Heart left ventricle (tissue), 16 donors: ENCODE measurements around the gene MCC. TPM values are rescaled to one million over a fixed set of nuclear protein-coding genes. Genes with fewer than 3 reads are reported as not detected.

Experiments used
- ATAC-seq, 4 donors: fragments of 200-7000 bp; cut with Tn5 transposase; one replicate each; pipeline ENCODE4 v1.9.1; 2020 to 2022; ENCODE audit warnings: moderate library complexity in 4 of 4, mild to moderate bottlenecking in 3 of 4, moderate number of reproducible peaks in 1 of 4
- DNase-seq, 5 donors: peaks; one replicate each; pipeline ENCODE4 v3.0.0-alpha.2; 2020
- H3K27ac ChIP-seq, 12 donors: fragments of 200-600 bp; sonication (generic) in 4 of 12; one replicate each; pipeline versions ENCODE4 v1.5.0 to v1.8.0; 2016 to 2022; ENCODE audit warnings: mild to moderate bottlenecking in 2 of 12
- H3K27me3 ChIP-seq, 9 donors: fragments of 200-600 bp; sonication (generic) in 2 of 9; one replicate each; pipeline versions ENCODE4 v1.5.1 to v1.8.0; 2016 to 2022; ENCODE audit warnings: mild to moderate bottlenecking in 3 of 9
- H3K36me3 ChIP-seq, 9 donors: fragments of 200-600 bp; sonication (generic) in 2 of 9; one replicate each; pipeline versions ENCODE4 v1.5.0 to v1.8.0; 2018 to 2022; ENCODE audit warnings: mild to moderate bottlenecking in 2 of 9
- H3K4me1 ChIP-seq, 12 donors: fragments of 200-600 bp; sonication (generic) in 4 of 12; one replicate each; pipeline versions ENCODE4 v1.5.0 to v1.8.0; 2016 to 2022; ENCODE audit warnings: mild to moderate bottlenecking in 3 of 12
- H3K4me3 ChIP-seq, 12 donors: fragments of 200-600 bp; sonication (generic) in 4 of 12; one replicate each; pipeline versions ENCODE4 v1.5.0 to v1.8.0; 2017 to 2022; ENCODE audit warnings: mild to moderate bottlenecking in 9 of 12, moderate library complexity in 4 of 12
- H3K9me3 ChIP-seq, 12 donors: fragments of 200-600 bp; sonication (generic) in 4 of 12; one replicate each; pipeline versions ENCODE4 v1.5.0 to v1.8.0; 2016 to 2022; ENCODE audit warnings: mild to moderate bottlenecking in 1 of 12
- POLR2A ChIP-seq, 2 donors: fragments of 450-650 bp; IDR thresholded peaks; one replicate each; pipeline ENCODE4 v1.6.1; 2017; ENCODE audit warnings: antibody characterized with exemption in 2 of 2, mild to moderate bottlenecking in 2 of 2, moderate library complexity in 2 of 2
- WGBS, 4 donors: extraction: QIAGEN DNeasy Blood & Tissue Kit in 2 of 4; methylation state at CpG; one replicate each; pipeline versions ENCODE4 v1.1.5 to v1.1.7; 2013 to 2018; 5-methylcytosine and 5-hydroxymethylcytosine counted together
- intact Hi-C, 10 donors: fragments of 100-400 bp; cut with DNase I; formaldehyde crosslinking; loops; one replicate each; pipeline versions ENCODE4 v1.11.1 to v1.14.2; 2022
- polyA plus RNA-seq, 2 donors: library from polyadenylated mRNA; stranded (reverse); fragments of 200-250 nt; gene quantifications; one replicate each; pipeline ENCODE4 v1.2.3, GENCODE V29; 2013
- total RNA-seq, 9 donors: library from RNA; depleted of rRNA in 2 of 9; stranded (reverse); fragments of >200 nt in 2 of 9; fragmentation: NEBNext Ultra II Directional in 3 of 9; extraction: Animal tissue kit (Norgen Biotek cat#: 25700) in 3 of 9; gene quantifications; one replicate each; pipeline versions ENCODE4 v1.1.0 to v1.2.4, GENCODE V29; 2016 to 2023
- TF ChIP-seq, protein P1 (sequence below), 12 donors: fragments of 200-600 bp; sonication (generic) in 4 of 12; IDR thresholded peaks; one replicate each; pipeline versions ENCODE4 v1.5.0 to v1.8.0; 2018 to 2022; ENCODE audit warnings: antibody characterized with exemption in 12 of 12, mild to moderate bottlenecking in 5 of 12
- donor health status: ischemic (EF 13 %, LVEDD 7.1; RV severe dilation, severe dysfunction).
- donor health status: healthy with polysubstance abuse.
- donor health status: DM: no; HTN: yes; CAD: no.
- donor health status: DM: no; HTN: no; CAD: no.
- donor health status: ischemic (EF 25% LVEDD 6.9; RV normal size, moderate dysfunction).
- donor health status: ischemic (EF 25% LVEDD 5.7; RV mildly dilated, moderate dysfunction).
- donor health status: healthy.
- donor health status: DM: yes; HTN: yes; CAD: no.
- donor health status: ischemic (EF 35%, LVEDD 5.7; RV mildly dilated, moderate dysfunction).
- donor health status: nonischemic (EF 11% LVEDD 7.7; RV severe dilation, severe dysfunction).
- donor health status: DM: yes; HTN: yes; CAD: no.
- donor health status: PGD.
- donor health status: ischemic (EF 29% LVEDD 5.4; RV normal size, mild dysfunction).
- donor health status: nonischemic (EF 23%, LVEDD 6.1; RV moderate dilation, normal function).

MCC gene
- total and polyA plus RNA-seq, 11 donors: 6.1 to 33.8 (median 24.3) TPM

DNA sequence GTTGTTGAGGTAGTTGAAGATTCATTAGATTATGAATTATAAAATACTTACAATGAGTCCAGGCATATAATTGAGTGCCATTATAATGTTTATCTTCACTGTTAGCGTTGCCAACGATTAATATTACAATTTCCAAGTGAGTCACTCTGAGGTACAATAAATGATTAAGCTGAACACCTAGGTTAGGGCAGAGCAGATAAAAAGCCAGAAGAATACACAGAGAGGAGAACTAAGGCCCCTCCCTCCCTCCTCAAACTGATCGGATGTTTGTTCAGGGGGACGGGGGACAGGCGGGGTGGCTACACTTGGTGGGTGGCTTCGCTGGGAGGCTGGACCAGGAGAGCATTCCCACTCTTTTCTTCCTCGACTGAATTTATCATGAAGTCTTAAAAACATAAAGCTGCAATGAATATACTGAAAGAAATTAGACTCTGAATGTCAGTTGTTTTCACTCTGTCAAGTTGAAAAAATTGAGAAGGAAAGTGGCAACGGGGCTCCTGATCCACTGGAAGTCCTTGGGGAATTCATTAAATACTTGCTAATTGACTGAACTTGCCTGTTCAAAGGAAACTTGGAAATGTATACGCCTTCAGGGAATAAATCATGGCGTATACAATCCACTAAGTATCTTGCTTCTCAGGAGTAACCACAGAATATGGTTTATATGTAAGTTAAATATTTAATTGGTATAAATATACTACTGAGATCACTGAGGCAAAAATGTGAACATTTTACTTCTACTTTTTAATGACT, 251.5 kb downstream of the MCC start:
- no peak for TF ChIP-seq POLR2A (IDR thresholded peaks at IDR 0.05)
- TF ChIP-seq, protein P1, sequence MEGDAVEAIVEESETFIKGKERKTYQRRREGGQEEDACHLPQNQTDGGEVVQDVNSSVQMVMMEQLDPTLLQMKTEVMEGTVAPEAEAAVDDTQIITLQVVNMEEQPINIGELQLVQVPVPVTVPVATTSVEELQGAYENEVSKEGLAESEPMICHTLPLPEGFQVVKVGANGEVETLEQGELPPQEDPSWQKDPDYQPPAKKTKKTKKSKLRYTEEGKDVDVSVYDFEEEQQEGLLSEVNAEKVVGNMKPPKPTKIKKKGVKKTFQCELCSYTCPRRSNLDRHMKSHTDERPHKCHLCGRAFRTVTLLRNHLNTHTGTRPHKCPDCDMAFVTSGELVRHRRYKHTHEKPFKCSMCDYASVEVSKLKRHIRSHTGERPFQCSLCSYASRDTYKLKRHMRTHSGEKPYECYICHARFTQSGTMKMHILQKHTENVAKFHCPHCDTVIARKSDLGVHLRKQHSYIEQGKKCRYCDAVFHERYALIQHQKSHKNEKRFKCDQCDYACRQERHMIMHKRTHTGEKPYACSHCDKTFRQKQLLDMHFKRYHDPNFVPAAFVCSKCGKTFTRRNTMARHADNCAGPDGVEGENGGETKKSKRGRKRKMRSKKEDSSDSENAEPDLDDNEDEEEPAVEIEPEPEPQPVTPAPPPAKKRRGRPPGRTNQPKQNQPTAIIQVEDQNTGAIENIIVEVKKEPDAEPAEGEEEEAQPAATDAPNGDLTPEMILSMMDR (IDR thresholded peaks at IDR 0.05): no peak
- intact Hi-C loops: no loop called here
- no peaks in the 10 kb centered on the region for H3K36me3 ChIP-seq
- H3K9me3 ChIP-seq: no peaks in the 10 kb centered on the region
- ATAC-seq (no peak), DNase-seq (no peak)
- WGBS, 4 donors: 87 to 93% (median 89%) methylated on average over 10 of the region's 10 CpGs
- H3K4me1 ChIP-seq: peaks cover 6 to 59% (median 26%) of the 10 kb centered on the region in 12 donors
- no peaks in the 10 kb centered on the region for H3K27me3 ChIP-seq
- H3K27ac ChIP-seq: no peak overlapping the region
- no peak overlapping the region for H3K4me3 ChIP-seq

DNA sequence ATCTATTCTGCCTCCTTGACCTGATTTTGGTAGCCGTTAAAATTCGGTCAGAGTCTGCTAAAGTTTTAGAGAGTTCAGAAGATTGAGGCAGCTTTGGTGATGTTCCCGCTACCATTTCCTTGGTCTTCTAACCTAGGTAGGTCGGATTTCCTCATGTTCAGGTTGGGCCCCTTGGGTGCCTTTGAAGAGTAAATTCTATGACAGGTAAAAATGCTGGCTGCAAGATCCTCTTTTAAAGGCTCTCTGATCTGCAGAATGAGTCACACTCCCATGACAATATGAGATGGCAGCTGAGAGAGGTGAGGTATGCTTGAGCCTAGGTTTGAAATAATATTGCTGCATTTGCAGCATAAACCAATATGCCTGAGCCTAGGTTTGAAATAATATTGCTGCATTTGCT, 252.4 kb downstream of the MCC start:
- no peak for DNase-seq
- WGBS, 4 donors: 93 to 97% (median 97%) methylated on average over 4 of the region's 4 CpGs
- intact Hi-C loops: no loop called here
- ATAC-seq: no peak
- no peak for TF ChIP-seq POLR2A (IDR thresholded peaks at IDR 0.05)
- TF ChIP-seq, protein P1 (IDR thresholded peaks at IDR 0.05): no peak
- H3K4me1 ChIP-seq: peaks cover 6 to 67% (median 31%) of the 10 kb centered on the region in 12 donors
- no peak overlapping the region for H3K27ac ChIP-seq
- H3K9me3 ChIP-seq: no peaks in the 10 kb centered on the region
- H3K4me3 ChIP-seq: no peak overlapping the region
- H3K36me3 ChIP-seq: no peaks in the 10 kb centered on the region
- H3K27me3 ChIP-seq: no peaks in the 10 kb centered on the region

DNA sequence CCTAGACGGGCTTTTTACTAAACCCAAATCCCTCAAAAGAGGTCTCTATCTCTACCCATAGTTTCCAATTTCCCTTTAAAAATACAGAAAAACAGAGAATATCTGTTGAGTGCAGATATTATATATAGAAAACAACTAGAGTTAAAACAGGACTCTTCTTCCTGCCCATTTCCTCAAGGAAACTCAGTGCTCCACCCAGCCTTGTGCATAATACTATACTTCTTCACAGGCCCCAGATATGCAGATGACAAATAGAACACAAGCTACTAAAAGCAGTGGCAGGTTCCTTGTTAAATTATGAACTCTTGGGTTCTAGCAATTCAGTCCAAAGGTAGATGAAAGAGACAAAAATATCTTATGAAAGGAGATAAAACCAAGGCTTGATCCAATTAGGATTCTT, 253.7 kb downstream of the MCC start:
- intact Hi-C loops: no loop called here
- peak overlapping the region in 5 of 12 donors; percentile 6 to 51 (median 22) for H3K27ac ChIP-seq
- H3K4me1 ChIP-seq: peaks cover 6 to 75% (median 36%) of the 10 kb centered on the region in 12 donors
- H3K9me3 ChIP-seq: no peaks in the 10 kb centered on the region
- ATAC-seq: peak in 1 of 4 donors; percentile 26
- DNase-seq: no peak
- H3K27me3 ChIP-seq: no peaks in the 10 kb centered on the region
- 57 to 75% (median 72%) methylated on average over 1 of the region's 1 CpG for WGBS, 4 donors
- no peaks in the 10 kb centered on the region for H3K36me3 ChIP-seq
- TF ChIP-seq POLR2A (IDR thresholded peaks at IDR 0.05): no peak
- TF ChIP-seq, protein P1 (IDR thresholded peaks at IDR 0.05): no peak
- no peak overlapping the region for H3K4me3 ChIP-seq

DNA sequence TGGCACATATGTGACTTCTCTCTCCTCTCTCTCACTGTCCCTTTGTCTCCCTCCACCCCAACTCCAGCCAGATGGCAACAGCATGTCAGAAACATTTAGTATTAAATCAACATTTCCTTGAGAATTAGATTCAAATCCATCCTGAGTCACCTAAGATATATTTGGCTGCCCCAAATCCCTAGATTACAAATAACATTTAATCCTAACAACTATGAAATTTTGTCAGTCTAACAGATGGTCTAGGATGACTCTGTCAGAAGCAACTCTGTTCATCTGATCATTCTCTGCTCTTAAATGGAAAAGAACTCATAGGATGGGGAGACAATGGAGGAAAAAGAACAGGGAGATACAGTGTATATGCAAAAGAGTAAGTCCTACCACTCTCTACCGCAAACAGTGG, 254.6 kb downstream of the MCC start:
- H3K9me3 ChIP-seq: no peaks in the 10 kb centered on the region
- 84 to 98% (median 93%) methylated on average over 1 of the region's 1 CpG for WGBS, 4 donors
- TF ChIP-seq POLR2A (IDR thresholded peaks at IDR 0.05): no peak
- TF ChIP-seq, protein P1 (IDR thresholded peaks at IDR 0.05): no peak
- no peaks in the 10 kb centered on the region for H3K36me3 ChIP-seq
- ATAC-seq: no peak
- no peak overlapping the region for H3K4me3 ChIP-seq
- no peak for DNase-seq
- peaks cover 6 to 75% (median 36%) of the 10 kb centered on the region in 12 donors for H3K4me1 ChIP-seq
- intact Hi-C loops: no loop called here
- H3K27ac ChIP-seq: peak overlapping the region in 1 of 12 donors; percentile 22
- H3K27me3 ChIP-seq: no peaks in the 10 kb centered on the region
